GM21576 (cell line): ENCODE measurements around the gene ICE2.

Experiments
- ATAC-seq: cut with Tn5 transposase; IDR thresholded peaks from one replicate; pipeline ENCODE4 v1.9.1; 2021; ENCODE audit warnings: mild to moderate bottlenecking, moderate library complexity; ENCODE audit not compliant: unreplicated experiment

Gene ICE2

GRCh38 chr15:60478566-60479360 is at the start of gene ICE2:
Gene ICE2, minus strand, starts transcription at chr15:60479142. Its CDS starts 1,165 bp downstream, at chr15:60477977.
- peak; percentile 83 for ATAC-seq

GRCh38 chr15:60528530-60528929 is 49.6 kb upstream of the ICE2 start:
- no peak for ATAC-seq

- ATAC-seq, result no peak
These were observed 48.5 kb upstream of the ICE2 start for GRCh38 chr15:60527456-60527855.

- no peak for ATAC-seq
These were observed 47.2 kb upstream of the ICE2 start for GRCh38 chr15:60526127-60526616.

- no peak for ATAC-seq
These were observed 46.5 kb upstream of the ICE2 start for GRCh38 chr15:60525341-60526039.

- ATAC-seq, result no peak
These were observed 44.1 kb upstream of the ICE2 start for GRCh38 chr15:60523056-60523455.

- ATAC-seq, result no peak
These were observed 42.0 kb upstream of the ICE2 start for GRCh38 chr15:60520825-60521368.

GRCh38 chr15:60520013-60520824 is 41.3 kb upstream of the ICE2 start:
- ATAC-seq, result no peak

- no peak for ATAC-seq
These were observed 40.3 kb upstream of the ICE2 start for GRCh38 chr15:60519218-60519617.

- no peak for ATAC-seq
These were observed 39.6 kb upstream of the ICE2 start for GRCh38 chr15:60518511-60518910.

- no peak for ATAC-seq
These were observed 35.4 kb upstream of the ICE2 start for GRCh38 chr15:60514261-60514881.

GRCh38 chr15:60513676-60514075 is 34.7 kb upstream of the ICE2 start:
- ATAC-seq, result no peak

GRCh38 chr15:60512937-60513336 is 34.0 kb upstream of the ICE2 start:
- ATAC-seq, result no peak

GRCh38 chr15:60511351-60512031 is 32.5 kb upstream of the ICE2 start:
- ATAC-seq, result no peak

GRCh38 chr15:60510006-60510405 is 31.1 kb upstream of the ICE2 start:
- ATAC-seq, result no peak

GRCh38 chr15:60509470-60509869 is 30.5 kb upstream of the ICE2 start:
- no peak for ATAC-seq

GRCh38 chr15:60508442-60508841 is 29.5 kb upstream of the ICE2 start:
- ATAC-seq, result no peak

- ATAC-seq, result peak; percentile 89
These were observed 28.9 kb upstream of the ICE2 start for GRCh38 chr15:60507596-60508424.

- no peak for ATAC-seq
These were observed 17.9 kb upstream of the ICE2 start for GRCh38 chr15:60496853-60497252.
